IMR-90 (cell line): Measurements from ENCODE around the gene TJP3. TPM values are rescaled to one million over a fixed set of nuclear protein-coding genes. Genes with fewer than 3 reads are reported as not detected.
A peak's percentile ranks its signal among the peaks of the same experiment; 100 is the strongest.

ENCODE experiments used
- ATAC-seq: fragments of 200-7000 bp; cut with Tn5 transposase; 2 replicates; pipeline ENCODE4 v1.9.1; 2020; ENCODE audit warnings: low read depth, mild to moderate bottlenecking, moderate library complexity
- BruUV-seq: library from RNA; stranded (reverse); fragments of 400-500 nt; replicated peaks from 2 replicates; lab custom pipeline; 2021; lab: Mats Ljungman, UMichigan
- CTCF ChIA-PET: fragments of 300-600 bp; formaldehyde crosslinking; extraction: SDS; loops from one replicate; lab custom pipeline; 2021; ENCODE audit warnings: antibody characterized with exemption; lab: Yijun Ruan, JAX
- POLR2A ChIA-PET: fragments of 300-600 bp; sonication (Branson Sonifier 250); formaldehyde crosslinking; loops from one replicate; lab custom pipeline; 2022; ENCODE audit warnings: antibody characterized with exemption; ENCODE audit not compliant: unreplicated experiment; lab: Charles Lee
- DNase-seq: peaks from one replicate; pipeline ENCODE4 v3.0.0; 2013
- H2AFZ ChIP-seq: replicated peaks from 2 replicates; pipeline ENCODE3; 2013; ENCODE audit warnings: low read length, mild to moderate bottlenecking; ENCODE audit not compliant: poor library complexity
- H2AK5ac ChIP-seq: 2 replicates; pipeline ENCODE4 v1.6.1; 2013; ENCODE audit warnings: low read depth, low read length, inconsistent platforms
- H2AK9ac ChIP-seq: replicated peaks from 2 replicates; pipeline ENCODE3; 2013; ENCODE audit warnings: mild to moderate bottlenecking, low read depth, low read length, moderate library complexity; ENCODE audit not compliant: poor library complexity
- H2BK120ac ChIP-seq: 2 replicates; pipeline ENCODE4 v1.6.1; 2013; ENCODE audit warnings: low read depth, low read length, inconsistent platforms
- H2BK15ac ChIP-seq: 3 replicates; pipeline ENCODE4 v1.6.1; 2013; ENCODE audit warnings: low read depth, low read length, inconsistent platforms
- H2BK20ac ChIP-seq: 2 replicates; pipeline ENCODE4 v1.6.1; 2013; ENCODE audit warnings: low read depth, mild to moderate bottlenecking, inconsistent platforms, low read length, moderate library complexity
- H2BK5ac ChIP-seq: 2 replicates; pipeline ENCODE4 v1.6.1; 2013; ENCODE audit warnings: mild to moderate bottlenecking, low read depth, low read length, inconsistent platforms; ENCODE audit not compliant: poor library complexity, severe bottlenecking
- H3K14ac ChIP-seq: replicated peaks from 2 replicates; pipeline ENCODE4 v1.6.1; 2013; ENCODE audit warnings: low read depth, low read length, inconsistent platforms
- H3K18ac ChIP-seq: 2 replicates; pipeline ENCODE4 v1.6.1; 2013; ENCODE audit warnings: low read depth, low read length, control low read depth
- H3K23ac ChIP-seq: 2 replicates; pipeline ENCODE4 v1.6.1; 2013; ENCODE audit warnings: low read depth, low read length, inconsistent platforms
- H3K27ac ChIP-seq: 2 replicates; pipeline ENCODE4 v1.5.1; 2013; ENCODE audit warnings: mild to moderate bottlenecking, control low read depth, low read length; ENCODE audit not compliant: insufficient read depth
- H3K27me3 ChIP-seq: 2 replicates; pipeline ENCODE4 v1.6.1; 2013; ENCODE audit warnings: low read length; ENCODE audit not compliant: control insufficient read depth, insufficient read depth
- H3K36me3 ChIP-seq: 2 replicates; pipeline ENCODE4 v1.6.1; 2013; ENCODE audit warnings: low read length, mixed read lengths; ENCODE audit not compliant: control insufficient read depth, insufficient read depth
- H3K4ac ChIP-seq: 2 replicates; pipeline ENCODE4 v1.6.1; 2013; ENCODE audit warnings: low read depth, low read length, inconsistent platforms
- H3K4me1 ChIP-seq: 2 replicates; pipeline ENCODE4 v1.6.1; 2013; ENCODE audit warnings: low read length, mixed read lengths; ENCODE audit not compliant: control insufficient read depth, insufficient read depth
- H3K4me2 ChIP-seq: 2 replicates; pipeline ENCODE4 v1.6.1; 2013; ENCODE audit warnings: low read depth, mild to moderate bottlenecking, control low read depth, low read length, moderate library complexity
- H3K4me3 ChIP-seq: 2 replicates; pipeline ENCODE4 v1.5.1; 2013; ENCODE audit warnings: low read depth, mild to moderate bottlenecking, control low read depth, low read length, moderate library complexity; ENCODE audit not compliant: insufficient read depth
- H3K56ac ChIP-seq: 2 replicates; pipeline ENCODE4 v1.6.1; 2013; ENCODE audit warnings: low read length, inconsistent platforms; ENCODE audit not compliant: insufficient read depth; ENCODE audit errors: extremely low read depth
- H3K79me1 ChIP-seq, 2 experiments: 2 replicates each; pipeline ENCODE4 v1.6.1; 2013; ENCODE audit warnings: low read length in 2 of 2, inconsistent platforms in 1 of 2, low read depth in 1 of 2
- H3K9ac ChIP-seq: 2 replicates; pipeline ENCODE4 v1.6.1; 2013; ENCODE audit warnings: low read depth, low read length, control low read depth
- H3K9me1 ChIP-seq: 2 replicates; pipeline ENCODE4 v1.6.1; 2013; ENCODE audit warnings: low read length, inconsistent platforms; ENCODE audit not compliant: insufficient read depth
- H3K9me3 ChIP-seq: 2 replicates; pipeline ENCODE4 v1.6.1; 2013; ENCODE audit warnings: low read length; ENCODE audit not compliant: control insufficient read depth, insufficient read depth
- H4K20me1 ChIP-seq: 2 replicates; pipeline ENCODE4 v1.6.1; 2013; ENCODE audit warnings: low read length, inconsistent platforms; ENCODE audit not compliant: insufficient read depth
- H4K5ac ChIP-seq: 2 replicates; pipeline ENCODE4 v1.6.1; 2013; ENCODE audit warnings: mild to moderate bottlenecking, low read depth, low read length, control low read depth
- H4K8ac ChIP-seq, 2 experiments: 2 replicates each; pipeline ENCODE4 v1.6.1; 2013; ENCODE audit warnings: low read depth in 2 of 2, low read length in 2 of 2, control low read depth in 1 of 2, inconsistent platforms in 1 of 2
- H4K91ac ChIP-seq: 2 replicates; pipeline ENCODE4 v1.6.1; 2013; ENCODE audit warnings: low read depth, low read length, inconsistent platforms; ENCODE audit not compliant: insufficient read depth
- CEBPB ChIP-seq: IDR thresholded peaks from 2 replicates; pipeline ENCODE4 v1.6.1; 2012; ENCODE audit warnings: low read depth, low read length, improper control_type of control experiment
- CHD1 ChIP-seq: IDR thresholded peaks from 2 replicates; pipeline ENCODE4 v1.6.1; 2012; ENCODE audit warnings: low read depth, low read length, improper control_type of control experiment
- MXI1 ChIP-seq: IDR thresholded peaks from 2 replicates; pipeline ENCODE4 v1.6.1; 2012; ENCODE audit warnings: low read depth, mild to moderate bottlenecking, low read length, moderate library complexity, borderline replicate concordance
- POLR2A ChIP-seq: IDR thresholded peaks from 2 replicates; pipeline ENCODE4 v1.6.1; 2012; ENCODE audit warnings: mild to moderate bottlenecking, low read depth, low read length
- RAD21 ChIP-seq: IDR thresholded peaks from 2 replicates; pipeline ENCODE4 v1.6.1; 2012; ENCODE audit warnings: low read length, improper control_type of control experiment
- WGBS, 2 experiments: methylation state at CpG; one replicate each; pipeline versions ENCODE4 v1.1.5 to v1.1.7; 2013; ENCODE audit warnings: missing lambda C conversion rate in 2 of 2; ENCODE audit not compliant: insufficient read length in 1 of 2; ENCODE audit errors: extremely low coverage in 2 of 2; 5-methylcytosine and 5-hydroxymethylcytosine counted together
- dilution Hi-C: fragments of 300-500 bp; cut with HindIII; formaldehyde crosslinking; loops from one replicate; pipeline ENCODE4 v1.14.3; 2018; ENCODE audit warnings: low sequenced_read_pairs; ENCODE audit not compliant: unreplicated experiment
- in situ Hi-C: fragments of 300-500 bp; cut with MboI; formaldehyde crosslinking; loops from 3 replicates; pipeline ENCODE4 v1.14.3; 2019; ENCODE audit warnings: low sequenced_read_pairs, inconsistent platforms, mixed read lengths
- intact Hi-C: fragments of 100-400 bp; cut with micrococcal nuclease; formaldehyde crosslinking; loops from 2 replicates; pipeline ENCODE4 v1.10.0; 2022
- polyA plus RNA-seq, 3 experiments: library from polyadenylated mRNA; depleted of rRNA; stranded (reverse); fragments of >200 nt; gene quantifications; 2 replicates each; pipeline ENCODE4 v1.2.3, GENCODE V29; 2012; ENCODE audit warnings: low replicate concordance in 1 of 3
- total RNA-seq: library from RNA; depleted of rRNA; stranded (reverse); fragments of >200 nt; gene quantifications from 2 replicates; pipeline ENCODE4 v1.2.3, GENCODE V29; 2012
- TF ChIP-seq, protein P1 (sequence below): fragments of 150-350 bp; IDR thresholded peaks from 2 replicates; pipeline ENCODE4 v1.6.1; 2017; ENCODE audit warnings: mild to moderate bottlenecking, antibody characterized with exemption, low read length, low read depth
- TF ChIP-seq, protein P2 (sequence below): fragments of 150-350 bp; IDR thresholded peaks from 2 replicates; pipeline ENCODE4 v1.6.1; 2016; ENCODE audit warnings: low read depth, mild to moderate bottlenecking, low read length, moderate library complexity, borderline replicate concordance
- TF ChIP-seq, protein P3 (sequence below): conservative IDR thresholded peaks from 2 replicates; pipeline ENCODE4 v1.5.1; 2012; ENCODE audit warnings: mild to moderate bottlenecking, low read depth, low read length, improper control_type of control experiment

The TJP3 gene
- total and polyA plus RNA-seq, 2 of the 4 experiments (the other 2 are of a cell fraction) = not detected

DNA sequence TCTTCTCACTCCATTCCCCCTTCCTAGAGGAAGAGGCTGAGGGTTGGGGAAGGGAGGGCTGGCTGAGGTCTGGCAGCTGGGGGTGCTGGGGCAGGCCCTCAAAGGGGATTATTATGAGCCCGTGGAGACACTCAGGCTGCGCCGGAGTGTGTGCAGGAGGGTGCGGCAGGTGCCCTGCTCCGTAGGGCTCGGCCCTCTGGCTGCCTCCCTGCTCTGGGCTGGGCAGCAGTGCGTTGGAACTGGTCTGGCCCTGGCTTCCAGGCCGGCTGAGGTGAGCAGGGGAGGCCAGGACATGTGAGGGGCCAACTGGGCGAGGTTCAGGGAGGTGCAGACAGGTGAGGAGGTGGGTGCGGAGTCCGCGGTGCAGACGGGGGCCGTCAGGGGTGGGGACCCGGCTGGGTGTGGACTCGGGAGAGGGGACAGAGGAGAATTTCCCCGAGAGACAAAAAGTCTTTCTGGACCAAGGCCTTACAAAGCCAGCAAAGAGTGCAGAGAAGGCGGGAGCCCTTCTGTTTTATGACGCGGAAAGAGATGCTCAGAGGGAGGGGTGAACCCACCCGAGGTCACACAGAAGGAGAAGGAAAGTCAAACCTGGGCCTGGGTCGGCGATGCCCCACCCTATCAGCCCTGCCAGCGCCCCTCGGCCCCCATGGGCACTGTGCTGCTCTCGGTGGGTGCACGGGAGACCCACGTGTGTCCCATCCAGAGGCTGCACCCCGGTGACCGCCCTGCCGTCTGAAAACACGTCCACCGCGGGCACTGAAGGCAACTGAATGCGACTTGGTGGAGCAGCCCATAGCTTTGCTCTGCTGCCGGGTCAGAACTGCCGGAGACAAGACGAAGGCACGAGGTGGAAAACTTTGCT, 38.9 kb upstream of the TJP3 start:
- Histone ChIP-seq H3K23ac (no peak overlapping the region), H2BK120ac (no peak overlapping the region), H3K18ac (no peak overlapping the region), H3K27ac (no peak overlapping the region), H3K9ac (no peak overlapping the region), H3K4me3 (no peak overlapping the region), H2BK15ac (0 out of 3 replicates have a peak overlapping the region, but pooled peaks have one; percentile 9), H4K91ac (peak overlapping the region; percentile 41; the same call in 1 of the 2 replicates), H3K36me3 (peaks cover 9% of the 10 kb centered on the region; the same call in 1 of the 2 replicates), H2BK5ac (no peak overlapping the region), H3K9me3 (no peaks in the 10 kb centered on the region), H4K8ac (no peak overlapping the region), H4K5ac (no peak overlapping the region; the same call in 1 of the 2 replicates), H3K4ac (no peak overlapping the region), H3K4me1 (peaks cover 22% of the 10 kb centered on the region), H3K14ac (no peak overlapping the region), H2BK20ac (no peak overlapping the region), H2AFZ (no peak overlapping the region), H3K27me3 (no peaks in the 10 kb centered on the region), H2AK5ac (peak overlapping the region; percentile 64), H3K9me1 (peaks cover 4% of the 10 kb centered on the region; the same call in 1 of the 2 replicates), H4K20me1 (peaks cover 32% of the 10 kb centered on the region), H3K79me1 (peaks cover 15 to 67% of the 10 kb centered on the region in 2 experiments), H3K56ac (no peak overlapping the region), H3K4me2 (no peak overlapping the region), H2AK9ac (no peak overlapping the region)
- TF ChIP-seq RAD21 = no peak
- no peak for TF ChIP-seq CHD1
- TF ChIP-seq, protein P1, sequence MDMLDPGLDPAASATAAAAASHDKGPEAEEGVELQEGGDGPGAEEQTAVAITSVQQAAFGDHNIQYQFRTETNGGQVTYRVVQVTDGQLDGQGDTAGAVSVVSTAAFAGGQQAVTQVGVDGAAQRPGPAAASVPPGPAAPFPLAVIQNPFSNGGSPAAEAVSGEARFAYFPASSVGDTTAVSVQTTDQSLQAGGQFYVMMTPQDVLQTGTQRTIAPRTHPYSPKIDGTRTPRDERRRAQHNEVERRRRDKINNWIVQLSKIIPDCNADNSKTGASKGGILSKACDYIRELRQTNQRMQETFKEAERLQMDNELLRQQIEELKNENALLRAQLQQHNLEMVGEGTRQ = no peak
- TF ChIP-seq MXI1 = no peak
- TF ChIP-seq, protein P2, sequence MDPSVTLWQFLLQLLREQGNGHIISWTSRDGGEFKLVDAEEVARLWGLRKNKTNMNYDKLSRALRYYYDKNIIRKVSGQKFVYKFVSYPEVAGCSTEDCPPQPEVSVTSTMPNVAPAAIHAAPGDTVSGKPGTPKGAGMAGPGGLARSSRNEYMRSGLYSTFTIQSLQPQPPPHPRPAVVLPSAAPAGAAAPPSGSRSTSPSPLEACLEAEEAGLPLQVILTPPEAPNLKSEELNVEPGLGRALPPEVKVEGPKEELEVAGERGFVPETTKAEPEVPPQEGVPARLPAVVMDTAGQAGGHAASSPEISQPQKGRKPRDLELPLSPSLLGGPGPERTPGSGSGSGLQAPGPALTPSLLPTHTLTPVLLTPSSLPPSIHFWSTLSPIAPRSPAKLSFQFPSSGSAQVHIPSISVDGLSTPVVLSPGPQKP = no peak
- no peak for TF ChIP-seq CEBPB
- TF ChIP-seq POLR2A = no peak
- TF ChIP-seq, protein P3, sequence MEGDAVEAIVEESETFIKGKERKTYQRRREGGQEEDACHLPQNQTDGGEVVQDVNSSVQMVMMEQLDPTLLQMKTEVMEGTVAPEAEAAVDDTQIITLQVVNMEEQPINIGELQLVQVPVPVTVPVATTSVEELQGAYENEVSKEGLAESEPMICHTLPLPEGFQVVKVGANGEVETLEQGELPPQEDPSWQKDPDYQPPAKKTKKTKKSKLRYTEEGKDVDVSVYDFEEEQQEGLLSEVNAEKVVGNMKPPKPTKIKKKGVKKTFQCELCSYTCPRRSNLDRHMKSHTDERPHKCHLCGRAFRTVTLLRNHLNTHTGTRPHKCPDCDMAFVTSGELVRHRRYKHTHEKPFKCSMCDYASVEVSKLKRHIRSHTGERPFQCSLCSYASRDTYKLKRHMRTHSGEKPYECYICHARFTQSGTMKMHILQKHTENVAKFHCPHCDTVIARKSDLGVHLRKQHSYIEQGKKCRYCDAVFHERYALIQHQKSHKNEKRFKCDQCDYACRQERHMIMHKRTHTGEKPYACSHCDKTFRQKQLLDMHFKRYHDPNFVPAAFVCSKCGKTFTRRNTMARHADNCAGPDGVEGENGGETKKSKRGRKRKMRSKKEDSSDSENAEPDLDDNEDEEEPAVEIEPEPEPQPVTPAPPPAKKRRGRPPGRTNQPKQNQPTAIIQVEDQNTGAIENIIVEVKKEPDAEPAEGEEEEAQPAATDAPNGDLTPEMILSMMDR = no peak
- DNase-seq = no peak
- ChIA-PET CTCF (no interaction called here), POLR2A (no interaction called here)
- in situ Hi-C loops = loop anchor here (5.0 kb wide), 1 partner anchor 33 kb away; the partner anchor contains the start of gene PIP5K1C
- no peak for ATAC-seq
- intact Hi-C loops = loop anchor here (5.0 to 10.0 kb wide), 3 partner anchors 153 to 535 kb away; no protein-coding TSS in a partner anchor
- WGBS, 2 experiments = 90% methylated on average over 28 of the region's 39 CpGs; no CpG with 5 or more reads in 1 of the 2 experiments
- BruUV-seq = no TSS peak
- dilution Hi-C loops = no loop called here
